HepG2 (cell line): ENCODE measurements around the gene SEMA3G. TPM values are rescaled to one million over a fixed set of nuclear protein-coding genes. Genes with fewer than 3 reads are reported as not detected.

ENCODE experiments used
- CREB1 ChIP-seq, 2 experiments: fragments of 450-650 bp in 1 of 2; IDR thresholded peaks; 2 replicates each; pipeline ENCODE4 v1.6.1; 2016 to 2017; ENCODE audit warnings: control low read depth in 1 of 2, mild to moderate bottlenecking in 1 of 2, missing compliant biosample characterization in 1 of 2, missing genetic modification characterization in 1 of 2
- EP300 ChIP-seq, 3 experiments: sonication (generic) in 1 of 3; formaldehyde crosslinking in 1 of 3; IDR thresholded peaks; 2 replicates each; pipeline versions ENCODE4 v1.5.1 to v1.6.1; 2011 to 2020; ENCODE audit warnings: low read depth in 2 of 3, low read length in 2 of 3, borderline replicate concordance in 1 of 3, improper control_type of control experiment in 1 of 3, mild to moderate bottlenecking in 1 of 3, missing genetic modification reagents in 1 of 3, moderate library complexity in 1 of 3
- HMG20A ChIP-seq: IDR thresholded peaks from 2 replicates; pipeline ENCODE4 v1.6.1; 2016; ENCODE audit warnings: borderline replicate concordance
- HMG20B ChIP-seq: conservative IDR thresholded peaks from 2 replicates; pipeline ENCODE4 v1.6.1; 2016; ENCODE audit warnings: missing genetic modification reagents, missing compliant biosample characterization
- KDM5A ChIP-seq: fragments of 200-600 bp; sonication (generic); IDR thresholded peaks from 2 replicates; pipeline ENCODE4 v1.7.0; 2018; ENCODE audit warnings: antibody characterized with exemption, mild to moderate bottlenecking, low read length, borderline replicate concordance
- KLF16 ChIP-seq, 2 experiments: sonication (generic) in 1 of 2; formaldehyde crosslinking in 1 of 2; IDR thresholded peaks; 2 replicates each; pipeline versions ENCODE4 v1.6.1 to v1.8.0; 2016 to 2023; ENCODE audit warnings: missing genetic modification reagents in 2 of 2, missing compliant biosample characterization in 1 of 2
- MEF2D ChIP-seq: sonication (generic); formaldehyde crosslinking; IDR thresholded peaks from 2 replicates; pipeline ENCODE4 v1.5.1; 2020; ENCODE audit warnings: mild to moderate bottlenecking, missing genetic modification reagents
- NONO ChIP-seq, 2 experiments: fragments of 450-650 bp in 1 of 2; sonication (generic) in 1 of 2; formaldehyde crosslinking in 1 of 2; IDR thresholded peaks in 1 of 2; conservative IDR thresholded peaks in 1 of 2; 2 replicates each; pipeline versions ENCODE4 v1.6.1 to v1.8.0; 2017 to 2022; ENCODE audit warnings: mild to moderate bottlenecking in 1 of 2, missing genetic modification reagents in 1 of 2, moderate library complexity in 1 of 2
- RORA ChIP-seq: sonication (generic); formaldehyde crosslinking; IDR thresholded peaks from 2 replicates; pipeline ENCODE4 v1.5.0; 2020; ENCODE audit warnings: mild to moderate bottlenecking, missing genetic modification reagents, moderate library complexity
- SP140L ChIP-seq: sonication (generic); formaldehyde crosslinking; IDR thresholded peaks from 2 replicates; pipeline ENCODE4 v1.4.0; 2020; ENCODE audit warnings: missing genetic modification reagents, borderline replicate concordance
- ZFP37 ChIP-seq: sonication (generic); formaldehyde crosslinking; IDR thresholded peaks from 2 replicates; pipeline ENCODE4 v1.4.0; 2020; ENCODE audit warnings: missing genetic modification reagents, borderline replicate concordance
- ZNF180 ChIP-seq: sonication (generic); formaldehyde crosslinking; IDR thresholded peaks from 2 replicates; pipeline ENCODE4 v1.4.0; 2020; ENCODE audit warnings: low read depth, missing genetic modification reagents, borderline replicate concordance
- ZNF230 ChIP-seq: sonication (generic); formaldehyde crosslinking; IDR thresholded peaks from 2 replicates; pipeline ENCODE4 v1.4.0; 2020; ENCODE audit warnings: mild to moderate bottlenecking, missing genetic modification reagents
- ZNF720 ChIP-seq: sonication (generic); formaldehyde crosslinking; IDR thresholded peaks from 2 replicates; pipeline ENCODE4 v1.4.0; 2020; ENCODE audit warnings: missing genetic modification reagents
- ZSCAN20 ChIP-seq: sonication (generic); formaldehyde crosslinking; IDR thresholded peaks from 2 replicates; pipeline ENCODE4 v1.4.0; 2020; ENCODE audit warnings: missing genetic modification reagents, mild to moderate bottlenecking, borderline replicate concordance
- ZSCAN31 ChIP-seq: sonication (generic); formaldehyde crosslinking; IDR thresholded peaks from 2 replicates; pipeline ENCODE4 v1.5.0; 2020; ENCODE audit warnings: low read depth, mild to moderate bottlenecking, missing genetic modification reagents
- polyA plus RNA-seq, 8 experiments: library from polyadenylated mRNA; depleted of rRNA in 3 of 8; stranded (reverse) in 7 of 8; unstranded in 1 of 8; fragments of >200 nt; fragmentation: Illumina TruSeq in 4 of 8; extraction: Trizol in 4 of 8; gene quantifications; 2 replicates each; pipeline versions ENCODE4 v1.2.1 to v1.2.3, GENCODE V29; 2011 to 2016; ENCODE audit warnings: low read depth in 4 of 8, missing spikeins in 1 of 8, mixed read lengths in 1 of 8; ENCODE audit not compliant: insufficient read depth in 1 of 8
- total RNA-seq, 5 experiments: library from RNA; depleted of rRNA; stranded (reverse); fragments of >200 nt; fragmentation: Illumina TruSeq; extraction: Trizol; gene quantifications; 2 replicates each; pipeline ENCODE4 v1.2.3, GENCODE V29; 2016; ENCODE audit warnings: low read depth in 1 of 5
- TF ChIP-seq, protein P1 (sequence below): sonication (generic); formaldehyde crosslinking; IDR thresholded peaks from 2 replicates; pipeline ENCODE4 v1.8.1; 2023; ENCODE audit warnings: mild to moderate bottlenecking, inconsistent platforms, moderate library complexity, missing genetic modification reagents, borderline replicate concordance
- TF ChIP-seq, protein P2 (sequence below): IDR thresholded peaks from 2 replicates; pipeline ENCODE4 v1.6.1; 2016
- TF ChIP-seq, protein P3 (sequence below): sonication (generic); formaldehyde crosslinking; IDR thresholded peaks from 2 replicates; pipeline ENCODE4 v1.5.1; 2020; ENCODE audit warnings: mild to moderate bottlenecking, missing genetic modification reagents, borderline replicate concordance
- TF ChIP-seq, protein P4 (sequence below): IDR thresholded peaks from 2 replicates; pipeline ENCODE4 v1.4.0; 2020; ENCODE audit warnings: mild to moderate bottlenecking, missing genetic modification reagents

The SEMA3G gene
- total and polyA plus RNA-seq, 2 of the 13 experiments (the other 11 are each of a cell fraction or from before 2014, with no cell fraction given), result 6.1 to 8.3 TPM

DNA sequence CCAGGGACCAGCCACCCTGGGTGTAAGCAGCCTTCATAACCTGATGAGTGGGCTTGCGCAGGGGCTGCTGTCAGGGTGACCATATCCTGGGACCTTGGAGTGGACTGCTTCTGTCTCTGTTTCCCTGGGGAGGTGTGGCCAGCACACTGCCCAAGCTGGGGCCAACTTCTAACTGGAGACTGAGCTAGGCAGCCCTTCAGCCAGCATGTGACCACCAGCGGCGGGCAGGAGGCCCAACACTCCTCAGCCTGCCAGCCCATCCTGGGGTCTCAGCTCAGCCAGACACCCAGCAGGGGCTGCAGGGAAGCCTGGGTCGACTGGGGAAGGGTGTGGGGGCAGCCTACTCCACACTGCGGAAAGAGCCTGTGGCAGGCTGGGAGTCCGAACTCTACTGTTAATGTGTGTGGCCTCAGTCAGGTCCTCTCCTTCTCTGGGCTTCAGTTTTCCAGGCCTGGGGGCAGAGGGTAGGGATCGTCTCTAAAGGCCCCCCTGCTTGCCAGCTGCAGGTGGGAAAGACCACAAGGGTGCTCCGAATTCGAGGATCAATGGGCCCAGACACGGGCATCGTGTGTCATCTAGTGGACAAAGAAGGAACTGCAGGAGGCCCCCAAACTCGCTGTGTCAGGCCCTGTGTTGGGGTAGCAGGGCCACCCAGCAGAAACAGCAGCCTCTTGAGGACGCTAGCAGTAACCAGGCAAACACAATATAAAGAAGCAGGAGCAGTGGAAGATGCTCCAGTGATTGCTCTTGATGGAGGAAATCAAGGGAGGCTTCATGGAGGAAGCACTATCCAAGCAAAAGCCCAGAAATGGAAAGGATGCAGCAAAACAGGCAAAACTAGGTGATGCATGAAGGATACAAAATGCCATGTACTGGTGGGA is 2.0 kb upstream of the SEMA3G start (continued):
- TF ChIP-seq, protein P1, sequence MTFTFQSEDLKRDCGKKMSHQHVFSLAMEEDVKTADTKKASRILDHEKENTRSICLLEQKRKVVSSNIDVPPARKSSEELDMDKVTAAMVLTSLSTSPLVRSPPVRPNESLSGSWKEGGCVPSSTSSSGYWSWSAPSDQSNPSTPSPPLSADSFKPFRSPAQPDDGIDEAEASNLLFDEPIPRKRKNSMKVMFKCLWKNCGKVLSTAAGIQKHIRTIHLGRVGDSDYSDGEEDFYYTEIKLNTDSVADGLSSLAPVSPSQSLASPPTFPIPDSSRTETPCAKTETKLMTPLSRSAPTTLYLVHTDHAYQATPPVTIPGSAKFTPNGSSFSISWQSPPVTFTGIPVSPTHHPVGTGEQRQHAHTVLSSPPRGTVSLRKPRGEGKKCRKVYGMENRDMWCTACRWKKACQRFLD (CRISPR knock-in tag), result no peak
- TF ChIP-seq ZSCAN20 (CRISPR knock-in tag), result no peak
- no peak for TF ChIP-seq HMG20B (CRISPR knock-in tag)
- peak; percentile 41; the same call in 1 of the 2 replicates for TF ChIP-seq ZSCAN31 (CRISPR knock-in tag)
- TF ChIP-seq ZNF180 (CRISPR knock-in tag), result no peak
- TF ChIP-seq MEF2D, result no peak
- TF ChIP-seq EP300 (IDR thresholded peaks at IDR 0.05; ENCODE audit: low read depth in 2 of 2, low read length in 2 of 2), result no peak
- TF ChIP-seq EP300 (CRISPR knock-in tag; IDR thresholded peaks at IDR 0.05; ENCODE audit: borderline replicate concordance), result no peak
- no peak for TF ChIP-seq ZNF230 (CRISPR knock-in tag)
- TF ChIP-seq, protein P2, sequence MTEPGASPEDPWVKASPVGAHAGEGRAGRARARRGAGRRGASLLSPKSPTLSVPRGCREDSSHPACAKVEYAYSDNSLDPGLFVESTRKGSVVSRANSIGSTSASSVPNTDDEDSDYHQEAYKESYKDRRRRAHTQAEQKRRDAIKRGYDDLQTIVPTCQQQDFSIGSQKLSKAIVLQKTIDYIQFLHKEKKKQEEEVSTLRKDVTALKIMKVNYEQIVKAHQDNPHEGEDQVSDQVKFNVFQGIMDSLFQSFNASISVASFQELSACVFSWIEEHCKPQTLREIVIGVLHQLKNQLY (CRISPR knock-in tag), result no peak
- no peak for TF ChIP-seq SP140L (CRISPR knock-in tag)
- TF ChIP-seq NONO (IDR thresholded peaks at IDR 0.05), result no peak
- 0 out of 2 replicates have a peak, but pooled peaks have one; percentile 31 for TF ChIP-seq NONO (CRISPR knock-in tag; conservative IDR thresholded peaks at IDR 0.05)
- TF ChIP-seq CREB1 (IDR thresholded peaks at IDR 0.05), result no peak
- TF ChIP-seq CREB1 (CRISPR knock-in tag; IDR thresholded peaks at IDR 0.05), result no peak
- no peak for TF ChIP-seq ZFP37 (CRISPR knock-in tag)
- TF ChIP-seq, protein P3, sequence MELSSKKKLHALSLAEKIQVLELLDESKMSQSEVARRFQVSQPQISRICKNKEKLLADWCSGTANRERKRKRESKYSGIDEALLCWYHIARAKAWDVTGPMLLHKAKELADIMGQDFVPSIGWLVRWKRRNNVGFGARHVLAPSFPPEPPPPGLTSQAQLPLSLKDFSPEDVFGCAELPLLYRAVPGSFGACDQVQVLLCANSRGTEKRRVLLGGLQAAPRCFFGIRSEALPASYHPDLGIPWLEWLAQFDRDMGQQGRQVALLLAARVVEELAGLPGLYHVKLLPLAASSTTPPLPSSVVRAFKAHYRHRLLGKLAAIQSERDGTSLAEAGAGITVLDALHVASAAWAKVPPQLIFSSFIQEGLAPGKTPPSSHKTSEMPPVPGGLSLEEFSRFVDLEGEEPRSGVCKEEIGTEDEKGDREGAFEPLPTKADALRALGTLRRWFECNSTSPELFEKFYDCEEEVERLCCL (CRISPR knock-in tag), result no peak
- TF ChIP-seq KDM5A, result no peak
- TF ChIP-seq ZNF720 (CRISPR knock-in tag), result no peak
- 0 out of 4 replicates have a peak, but pooled peaks of 1 of the 2 experiments have one; percentile 42 for TF ChIP-seq KLF16 (CRISPR knock-in tag; IDR thresholded peaks at IDR 0.05)
- TF ChIP-seq HMG20A (CRISPR knock-in tag), result no peak
- TF ChIP-seq RORA (CRISPR knock-in tag), result no peak
- TF ChIP-seq, protein P4, sequence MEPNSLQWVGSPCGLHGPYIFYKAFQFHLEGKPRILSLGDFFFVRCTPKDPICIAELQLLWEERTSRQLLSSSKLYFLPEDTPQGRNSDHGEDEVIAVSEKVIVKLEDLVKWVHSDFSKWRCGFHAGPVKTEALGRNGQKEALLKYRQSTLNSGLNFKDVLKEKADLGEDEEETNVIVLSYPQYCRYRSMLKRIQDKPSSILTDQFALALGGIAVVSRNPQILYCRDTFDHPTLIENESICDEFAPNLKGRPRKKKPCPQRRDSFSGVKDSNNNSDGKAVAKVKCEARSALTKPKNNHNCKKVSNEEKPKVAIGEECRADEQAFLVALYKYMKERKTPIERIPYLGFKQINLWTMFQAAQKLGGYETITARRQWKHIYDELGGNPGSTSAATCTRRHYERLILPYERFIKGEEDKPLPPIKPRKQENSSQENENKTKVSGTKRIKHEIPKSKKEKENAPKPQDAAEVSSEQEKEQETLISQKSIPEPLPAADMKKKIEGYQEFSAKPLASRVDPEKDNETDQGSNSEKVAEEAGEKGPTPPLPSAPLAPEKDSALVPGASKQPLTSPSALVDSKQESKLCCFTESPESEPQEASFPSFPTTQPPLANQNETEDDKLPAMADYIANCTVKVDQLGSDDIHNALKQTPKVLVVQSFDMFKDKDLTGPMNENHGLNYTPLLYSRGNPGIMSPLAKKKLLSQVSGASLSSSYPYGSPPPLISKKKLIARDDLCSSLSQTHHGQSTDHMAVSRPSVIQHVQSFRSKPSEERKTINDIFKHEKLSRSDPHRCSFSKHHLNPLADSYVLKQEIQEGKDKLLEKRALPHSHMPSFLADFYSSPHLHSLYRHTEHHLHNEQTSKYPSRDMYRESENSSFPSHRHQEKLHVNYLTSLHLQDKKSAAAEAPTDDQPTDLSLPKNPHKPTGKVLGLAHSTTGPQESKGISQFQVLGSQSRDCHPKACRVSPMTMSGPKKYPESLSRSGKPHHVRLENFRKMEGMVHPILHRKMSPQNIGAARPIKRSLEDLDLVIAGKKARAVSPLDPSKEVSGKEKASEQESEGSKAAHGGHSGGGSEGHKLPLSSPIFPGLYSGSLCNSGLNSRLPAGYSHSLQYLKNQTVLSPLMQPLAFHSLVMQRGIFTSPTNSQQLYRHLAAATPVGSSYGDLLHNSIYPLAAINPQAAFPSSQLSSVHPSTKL (CRISPR knock-in tag), result no peak
